Activated naive CD4-positive, alpha-beta T cell treated with anti-CD3 and anti-CD28 coated beads for 36 hours (primary cell): Measurements from ENCODE around the gene DNAJA1. TPM values are rescaled to one million over a fixed set of nuclear protein-coding genes. Genes with fewer than 3 reads are reported as not detected.
"Not testable (repeated sequence)": the region's sequence is repeated elsewhere in the genome, so short reads cannot be mapped to it uniquely, and the experiment has no call there.

Experiments
- CTCF ChIA-PET: fragments of 350-600 bp; sonication (Branson Sonifier 250); formaldehyde crosslinking; loops from one replicate; lab custom pipeline; 2021; ENCODE audit warnings: antibody characterized with exemption; lab: Charles Lee
- DNase-seq: peaks from one replicate; pipeline ENCODE4 v3.0.0-alpha.2; 2020
- H3K27ac Mint-ChIP-seq: one replicate; pipeline ENCODE4 v1.8.0; 2021; ENCODE audit warnings: mild to moderate bottlenecking, mixed read lengths
- H3K27me3 Mint-ChIP-seq: one replicate; pipeline ENCODE4 v1.8.0; 2021; ENCODE audit warnings: low read depth, mixed read lengths
- H3K36me3 Mint-ChIP-seq: one replicate; pipeline ENCODE4 v1.8.0; 2021; ENCODE audit warnings: low read depth, mixed read lengths
- H3K4me1 Mint-ChIP-seq: one replicate; pipeline ENCODE4 v1.8.0; 2021; ENCODE audit warnings: low read depth, mixed read lengths
- H3K4me3 Mint-ChIP-seq: one replicate; pipeline ENCODE4 v1.8.0; 2021; ENCODE audit warnings: mild to moderate bottlenecking, moderate library complexity, mixed read lengths
- H3K9me3 Mint-ChIP-seq: one replicate; pipeline ENCODE4 v1.8.0; 2021; ENCODE audit warnings: mixed read lengths
- intact Hi-C: fragments of 100-400 bp; cut with micrococcal nuclease; formaldehyde crosslinking; loops from one replicate; pipeline ENCODE4 v1.15.1; 2023
- total RNA-seq, 2 experiments: library from RNA; stranded (reverse); gene quantifications; one replicate each; pipeline ENCODE4 v1.2.3, GENCODE V29; 2021

The DNAJA1 gene
- total RNA-seq, 2 experiments from 2014 or later, result 110 to 120 TPM

- CTCF ChIA-PET, result no interaction called here
- no peak for DNase-seq
- Mint-ChIP-seq H3K27me3 (no peaks in the 10 kb centered on the region), H3K4me1 (peaks cover 13% of the 10 kb centered on the region), H3K27ac (no peak overlapping the region), H3K4me3 (no peak overlapping the region), H3K36me3 (peaks cover 30% of the 10 kb centered on the region), H3K9me3 (no peaks in the 10 kb centered on the region)
- intact Hi-C loops, result no loop called here
These were observed 26.1 kb downstream of the DNAJA1 start for GRCh38 chr9:33051144-33051543.

- CTCF ChIA-PET, result interaction anchor here (0.7 kb wide), 1 partner anchor 37 kb away, joined by 3 read pairs; no protein-coding TSS in a partner anchor
- intact Hi-C loops, result no loop called here
- Mint-ChIP-seq H3K27ac (peak overlapping the region; percentile 14), H3K9me3 (no peaks in the 10 kb centered on the region), H3K27me3 (no peaks in the 10 kb centered on the region), H3K4me3 (no peak overlapping the region), H3K4me1 (peaks cover 10% of the 10 kb centered on the region), H3K36me3 (peaks cover 32% of the 10 kb centered on the region)
- no peak for DNase-seq
These were observed 40.3 kb downstream of the DNAJA1 start for GRCh38 chr9:33065157-33066076.

- Mint-ChIP-seq H3K9me3 (no peaks in the 10 kb centered on the region), H3K4me3 (no peak overlapping the region), H3K27ac (no peak overlapping the region), H3K27me3 (no peaks in the 10 kb centered on the region), H3K4me1 (peaks cover 35% of the 10 kb centered on the region), H3K36me3 (peaks cover 35% of the 10 kb centered on the region)
- CTCF ChIA-PET, result interaction anchor here (1.0 kb wide), 1 partner anchor 157 kb away, joined by 5 read pairs; no protein-coding TSS in a partner anchor
- intact Hi-C loops, result no loop called here
- DNase-seq, result no peak
These were observed 43.9 kb downstream of the DNAJA1 start for GRCh38 chr9:33068991-33069390.

GRCh38 chr9:33076046-33077004, 51.3 kb downstream of the DNAJA1 start, which contains the start of gene SMU1:
Gene SMU1 (minus strand): TSS chr9:33076674. CDS start chr9:33076608, 66 bp downstream.
- intact Hi-C loops, result loop anchor here (1.0 to 5.0 kb wide), 14 partner anchors 26 to 524 kb away; partner anchors contain the start of genes APTX, B4GALT1, BAG1 and DNAJA1
- H3K27me3 Mint-ChIP-seq, result no peaks in the 10 kb centered on the region
- CTCF ChIA-PET, result interaction anchor here (0.7 to 2.3 kb wide), 6 partner anchors 9 to 697 kb away, joined by 3 to 18 read pairs (median 4); no protein-coding TSS in a partner anchor
- peaks cover 18% of the 10 kb centered on the region for H3K36me3 Mint-ChIP-seq
- H3K4me3 Mint-ChIP-seq, result peak within 1 kb of the TSS; percentile 96
- peak; percentile 98 for DNase-seq
- no peaks in the 10 kb centered on the region for H3K9me3 Mint-ChIP-seq
- peak within 1 kb of the TSS; percentile 97 for H3K27ac Mint-ChIP-seq
- H3K4me1 Mint-ChIP-seq, result peaks cover 52% of the 10 kb centered on the region

GRCh38 chr9:33080534-33080933, 55.5 kb downstream of the DNAJA1 start:
- H3K27ac Mint-ChIP-seq, result no peak overlapping the region

GRCh38 chr9:33081128-33081851, 56.2 kb downstream of the DNAJA1 start:
- Mint-ChIP-seq H3K9me3 (no peaks in the 10 kb centered on the region), H3K27ac (no peak overlapping the region), H3K4me3 (no peak overlapping the region), H3K4me1 (peaks cover 34% of the 10 kb centered on the region), H3K27me3 (no peaks in the 10 kb centered on the region), H3K36me3 (peaks cover 2% of the 10 kb centered on the region)
- DNase-seq, result peak; percentile 88
- CTCF ChIA-PET, result interaction anchor here (0.8 to 3.6 kb wide), 7 partner anchors 45 to 152 kb away, joined by 3 to 36 read pairs (median 11); no protein-coding TSS in a partner anchor
- intact Hi-C loops, result loop anchor here (1.0 to 2.0 kb wide), 10 partner anchors 11 to 702 kb away; partner anchors contain the start of genes APTX, AQP3, B4GALT1 and BAG1

More at GRCh38 chr9:33080534-33080933, 55.5 kb downstream of the DNAJA1 start:
- CTCF ChIA-PET, result interaction anchor here (0.6 to 3.6 kb wide), 7 partner anchors 19 to 240 kb away, joined by 3 to 29 read pairs (median 4); no protein-coding TSS in a partner anchor
- H3K4me3 Mint-ChIP-seq, result no peak overlapping the region
- intact Hi-C loops, result loop anchor here (2.0 kb wide), 3 partner anchors 30 to 702 kb away; partner anchors contain the start of gene AQP3
- peaks cover 38% of the 10 kb centered on the region for H3K4me1 Mint-ChIP-seq
- H3K36me3 Mint-ChIP-seq, result peaks cover 4% of the 10 kb centered on the region
- no peaks in the 10 kb centered on the region for H3K9me3 Mint-ChIP-seq
- peak; percentile 39 for DNase-seq
- H3K27me3 Mint-ChIP-seq, result no peaks in the 10 kb centered on the region

- no peaks in the 10 kb centered on the region for H3K9me3 Mint-ChIP-seq
- H3K36me3 Mint-ChIP-seq, result no peaks in the 10 kb centered on the region
- peak overlapping the region; percentile 23 for H3K4me3 Mint-ChIP-seq
- DNase-seq, result peak; percentile 42
- H3K27me3 Mint-ChIP-seq, result no peaks in the 10 kb centered on the region
- intact Hi-C loops, result no loop called here
- peak overlapping the region; percentile 69 for H3K27ac Mint-ChIP-seq
- CTCF ChIA-PET, result interaction anchor here (0.8 to 3.1 kb wide), 5 partner anchors 67 to 144 kb away, joined by 3 to 36 read pairs (median 5); no protein-coding TSS in a partner anchor
- H3K4me1 Mint-ChIP-seq, result peaks cover 31% of the 10 kb centered on the region
These were observed 57.1 kb downstream of the DNAJA1 start for GRCh38 chr9:33082128-33082527.

GRCh38 chr9:33082538-33083326, 57.7 kb downstream of the DNAJA1 start:
- no peaks in the 10 kb centered on the region for H3K36me3 Mint-ChIP-seq
- DNase-seq, result peak; percentile 17
- H3K4me3 Mint-ChIP-seq, result peak overlapping the region; percentile 23
- peak overlapping the region; percentile 40 for H3K27ac Mint-ChIP-seq
- no peaks in the 10 kb centered on the region for H3K9me3 Mint-ChIP-seq
- H3K27me3 Mint-ChIP-seq, result no peaks in the 10 kb centered on the region
- intact Hi-C loops, result no loop called here
- CTCF ChIA-PET, result interaction anchor here (0.8 to 3.1 kb wide), 5 partner anchors 66 to 143 kb away, joined by 3 to 36 read pairs (median 5); no protein-coding TSS in a partner anchor
- peaks cover 28% of the 10 kb centered on the region for H3K4me1 Mint-ChIP-seq

- H3K36me3 Mint-ChIP-seq, H3K27ac Mint-ChIP-seq, H3K4me3 Mint-ChIP-seq, intact Hi-C loops, H3K27me3 Mint-ChIP-seq, DNase-seq, H3K9me3 Mint-ChIP-seq: not testable (repeated sequence)
- H3K4me1 Mint-ChIP-seq, result peaks cover 23% of the 10 kb centered on the region
- CTCF ChIA-PET, result interaction anchor here (1.9 kb wide), 1 partner anchor 140 kb away, joined by 4 read pairs; no protein-coding TSS in a partner anchor
These were observed 60.6 kb downstream of the DNAJA1 start for GRCh38 chr9:33085672-33086071.
